SU-DHL-6 (cell line): Measurements from ENCODE around the gene CLDN18.

ENCODE experiments used
- CTCF ChIP-seq: fragments of 200-600 bp; sonication (generic); IDR thresholded peaks from one replicate; pipeline ENCODE4 v1.5.1; 2017; ENCODE audit warnings: antibody characterized with exemption, mild to moderate bottlenecking, low read length, moderate library complexity; ENCODE audit not compliant: insufficient read depth, poor library complexity, severe bottlenecking
- EZH2phosphoT487 ChIP-seq: fragments of 200-600 bp; sonication (generic), shearing (Covaris generic); conservative IDR thresholded peaks from 2 replicates; pipeline ENCODE4 v1.6.1; 2018; ENCODE audit warnings: mild to moderate bottlenecking, antibody characterized with exemption, low read length, moderate library complexity, mixed read lengths

GRCh38 chr3:137972396-137972795, 37.6 kb upstream of the CLDN18 start:
- no peak for TF ChIP-seq CTCF
- TF ChIP-seq EZH2phosphoT487 = no peak
